HG03469 (cell line): ENCODE measurements around the gene SLC4A1AP.

Experiments used
- ATAC-seq: cut with Tn5 transposase; IDR thresholded peaks from one replicate; pipeline ENCODE4 v1.9.1; 2021; ENCODE audit warnings: mild to moderate bottlenecking, moderate library complexity, moderate number of reproducible peaks; ENCODE audit not compliant: unreplicated experiment

The SLC4A1AP gene

GRCh38 chr2:27697660-27698059 lies 34.0 kb downstream of the SLC4A1AP start:
- ATAC-seq: no peak

GRCh38 chr2:27701676-27702075 lies 38.0 kb downstream of the SLC4A1AP start:
- ATAC-seq: no peak

- no peak for ATAC-seq
Observed at GRCh38 chr2:27702302-27702701, 38.6 kb downstream of the SLC4A1AP start.

DNA sequence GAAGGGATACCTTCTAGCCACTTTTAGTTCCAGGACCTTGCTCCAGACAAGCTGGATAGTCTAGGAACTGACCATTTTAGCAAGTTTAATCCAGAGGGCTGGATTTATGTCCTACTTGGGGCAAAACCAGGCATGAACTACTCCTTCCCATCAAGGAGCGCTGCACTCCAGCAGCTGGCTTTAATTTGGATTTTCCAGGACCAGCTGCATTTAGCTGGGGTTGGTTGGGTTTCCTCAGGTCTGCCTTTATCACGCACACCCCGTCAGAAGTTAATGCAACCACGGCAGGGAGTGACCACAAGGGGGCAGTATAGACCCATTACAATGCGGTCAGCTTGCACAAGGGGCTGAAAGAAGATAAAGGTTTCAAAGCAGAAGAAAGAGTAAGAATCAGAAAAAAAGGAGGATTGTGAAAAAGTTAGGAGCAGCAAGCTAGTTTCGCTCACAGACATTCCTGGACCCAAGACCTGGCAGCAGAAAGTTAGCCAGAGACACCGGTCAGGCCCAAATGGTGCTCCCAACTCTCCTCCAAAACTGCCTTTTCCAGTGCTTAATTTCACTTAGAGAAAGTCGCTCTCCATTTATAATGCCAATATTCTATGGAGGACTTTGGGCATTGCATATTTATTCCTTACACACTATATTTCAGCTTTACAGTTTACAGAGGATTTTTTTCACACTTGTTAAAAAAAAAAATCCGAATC lies 40.1 kb downstream of the SLC4A1AP start:
- ATAC-seq: no peak

- ATAC-seq: no peak
Observed at GRCh38 chr2:27704342-27704876, 40.7 kb downstream of the SLC4A1AP start.

- no peak for ATAC-seq
Observed at GRCh38 chr2:27705851-27706622, 42.3 kb downstream of the SLC4A1AP start.

- no peak for ATAC-seq
Observed at GRCh38 chr2:27707462-27708256, 44.0 kb downstream of the SLC4A1AP start.

DNA sequence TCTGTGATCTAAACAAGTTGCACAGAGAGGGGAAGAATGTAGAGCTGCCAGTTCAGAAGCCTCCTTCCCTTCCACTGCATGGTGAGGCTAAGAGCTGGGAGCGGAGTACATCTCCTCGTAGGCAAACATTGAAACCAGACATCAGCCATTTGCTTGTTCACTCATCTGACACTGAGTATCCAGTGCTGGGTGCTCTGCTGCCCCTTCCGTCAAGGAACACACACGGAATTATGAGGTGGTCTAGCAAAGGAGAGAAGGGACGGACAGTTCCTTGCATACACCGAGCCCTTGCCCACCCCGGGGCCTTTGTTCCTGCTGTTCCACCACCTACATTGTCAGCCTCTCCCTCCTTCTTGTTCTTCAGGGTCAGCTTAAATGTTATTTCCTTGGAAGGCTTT lies 44.6 kb downstream of the SLC4A1AP start:
- no peak for ATAC-seq

GRCh38 chr2:27708666-27709065 lies 45.0 kb downstream of the SLC4A1AP start:
- ATAC-seq: no peak

- ATAC-seq: no peak
Observed at GRCh38 chr2:27709326-27709725, 45.6 kb downstream of the SLC4A1AP start.

GRCh38 chr2:27709960-27710575 lies 46.4 kb downstream of the SLC4A1AP start:
- no peak for ATAC-seq

GRCh38 chr2:27710640-27711430 lies 47.1 kb downstream of the SLC4A1AP start:
- ATAC-seq: no peak

DNA sequence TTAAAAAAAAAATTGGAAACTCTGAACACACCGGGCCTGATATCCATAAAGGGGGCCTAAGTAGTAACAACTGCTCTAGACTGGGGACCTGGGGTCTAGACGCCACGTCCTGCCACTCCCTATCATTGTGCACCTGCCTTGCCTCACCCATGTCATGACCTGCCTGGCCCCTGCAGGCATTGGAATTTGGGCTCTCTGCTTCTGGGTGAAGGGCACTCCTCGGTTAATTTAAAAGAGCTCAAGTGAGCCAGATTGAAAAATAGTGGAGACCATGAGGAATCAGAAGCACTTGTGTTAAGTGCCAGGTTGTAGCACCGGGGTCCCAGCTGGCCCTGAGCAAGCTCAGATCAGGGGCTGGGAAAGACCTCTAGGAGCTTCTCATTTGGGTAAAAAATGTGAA lies 48.1 kb downstream of the SLC4A1AP start:
- no peak for ATAC-seq

- ATAC-seq: no peak
Observed at GRCh38 chr2:27712522-27712921, 48.8 kb downstream of the SLC4A1AP start.

- ATAC-seq: no peak
Observed at GRCh38 chr2:27713201-27713600, 49.5 kb downstream of the SLC4A1AP start.

- no peak for ATAC-seq
Observed at GRCh38 chr2:27714053-27714452, 50.4 kb downstream of the SLC4A1AP start.

GRCh38 chr2:27714851-27715291 lies 51.2 kb downstream of the SLC4A1AP start:
- no peak for ATAC-seq

GRCh38 chr2:27715318-27716210 lies 51.9 kb downstream of the SLC4A1AP start:
- ATAC-seq: no peak
